Loucy (cell line): ENCODE results near the gene GRID2.

ENCODE experiments used
- H2AFZ ChIP-seq: fragments of 200-600 bp; sonication (generic); 2 replicates; pipeline ENCODE4 v1.6.0; 2016; ENCODE audit warnings: antibody characterized with exemption, mild to moderate bottlenecking, low read length, moderate library complexity
- H3F3A ChIP-seq: fragments of 200-600 bp; 2 replicates; pipeline ENCODE4 v1.6.0; 2016; ENCODE audit warnings: antibody characterized with exemption, low read depth, mild to moderate bottlenecking
- H3K27me3 ChIP-seq: fragments of 200-600 bp; sonication (generic); 2 replicates; pipeline ENCODE4 v1.6.1; 2014; ENCODE audit warnings: low read length, mild to moderate bottlenecking; ENCODE audit not compliant: insufficient read depth, poor library complexity, severe bottlenecking
- H3K36me3 ChIP-seq: fragments of 200-600 bp; sonication (generic); 2 replicates; pipeline ENCODE4 v1.6.1; 2016; ENCODE audit warnings: low read length; ENCODE audit not compliant: insufficient read depth
- H3K4me1 ChIP-seq: fragments of 200-600 bp; sonication (generic); 2 replicates; pipeline ENCODE4 v1.5.1; 2014; ENCODE audit warnings: low read length, mild to moderate bottlenecking; ENCODE audit not compliant: insufficient read depth, poor library complexity, severe bottlenecking
- H3K4me2 ChIP-seq: fragments of 200-600 bp; sonication (generic); 2 replicates; pipeline ENCODE4 v1.6.0; 2014; ENCODE audit warnings: antibody characterized with exemption, low read length, low read depth, mild to moderate bottlenecking; ENCODE audit not compliant: poor library complexity, severe bottlenecking
- H3K4me3 ChIP-seq: fragments of 200-600 bp; sonication (generic); 2 replicates; pipeline ENCODE4 v1.5.1; 2014; ENCODE audit warnings: low read length, mild to moderate bottlenecking, mixed read lengths; ENCODE audit not compliant: poor library complexity, severe bottlenecking
- H3K79me2 ChIP-seq: fragments of 200-600 bp; sonication (generic); 2 replicates; pipeline ENCODE4 v1.6.1; 2014; ENCODE audit warnings: low read length; ENCODE audit not compliant: insufficient read depth
- H3K9ac ChIP-seq: fragments of 200-600 bp; sonication (generic); 2 replicates; pipeline ENCODE4 v1.6.0; 2014; ENCODE audit warnings: mild to moderate bottlenecking, low read depth, low read length, moderate library complexity; ENCODE audit not compliant: poor library complexity, severe bottlenecking
- H3K9me2 ChIP-seq: fragments of 200-600 bp; sonication (generic); replicated peaks from 2 replicates; pipeline ENCODE4 v1.6.1; 2016; ENCODE audit warnings: low read depth, low read length, mixed read lengths
- H3K9me3 ChIP-seq: fragments of 200-600 bp; sonication (generic); 2 replicates; pipeline ENCODE4 v1.6.1; 2014; ENCODE audit warnings: mild to moderate bottlenecking, antibody characterized with exemption, low read length, low read depth; ENCODE audit not compliant: insufficient read depth
- H4K20me1 ChIP-seq: fragments of 200-600 bp; sonication (generic); 2 replicates; pipeline ENCODE4 v1.6.0; 2014; ENCODE audit warnings: antibody characterized with exemption, low read length, mild to moderate bottlenecking; ENCODE audit not compliant: insufficient read depth, poor library complexity, severe bottlenecking
- CTCF ChIP-seq: fragments of 200-600 bp; sonication (generic); conservative IDR thresholded peaks from 2 replicates; pipeline ENCODE4 v1.5.1; 2014; ENCODE audit warnings: mild to moderate bottlenecking, antibody characterized with exemption, low read length
- EZH2phosphoT487 ChIP-seq: fragments of 200-600 bp; IDR thresholded peaks from 2 replicates; pipeline ENCODE4 v1.6.1; 2018; ENCODE audit warnings: antibody characterized with exemption, mild to moderate bottlenecking, moderate library complexity, borderline replicate concordance

GRID2 gene

GRCh38 chr4:92262371-92262770, 41.4 kb upstream of the GRID2 start:
- no peak for TF ChIP-seq EZH2phosphoT487
- TF ChIP-seq CTCF: no peak
- Histone ChIP-seq H2AFZ (no peak overlapping the region), H3K9me2 (no peaks in the 10 kb centered on the region), H3K36me3 (no peaks in the 10 kb centered on the region), H3F3A (no peaks in the 10 kb centered on the region), H3K9me3 (no peaks in the 10 kb centered on the region), H3K27me3 (no peaks in the 10 kb centered on the region), H4K20me1 (no peaks in the 10 kb centered on the region), H3K79me2 (no peaks in the 10 kb centered on the region), H3K4me3 (no peak overlapping the region), H3K4me1 (no peaks in the 10 kb centered on the region), H3K4me2 (no peak overlapping the region), H3K9ac (no peak overlapping the region)

- H3K9ac ChIP-seq: no peak overlapping the region
- no peaks in the 10 kb centered on the region for H3K27me3 ChIP-seq
- no peak for TF ChIP-seq EZH2phosphoT487
- no peak for TF ChIP-seq CTCF
- no peaks in the 10 kb centered on the region for H3K9me3 ChIP-seq
- H3K4me3 ChIP-seq: no peak overlapping the region
- H3K4me2 ChIP-seq: no peak overlapping the region
- no peaks in the 10 kb centered on the region for H3K36me3 ChIP-seq
- H4K20me1 ChIP-seq: no peaks in the 10 kb centered on the region
- no peak overlapping the region for H2AFZ ChIP-seq
- H3K79me2 ChIP-seq: no peaks in the 10 kb centered on the region
- no peaks in the 10 kb centered on the region for H3K4me1 ChIP-seq
- no peaks in the 10 kb centered on the region for H3F3A ChIP-seq
- H3K9me2 ChIP-seq: no peaks in the 10 kb centered on the region
Observed at GRCh38 chr4:92263010-92263409, 40.8 kb upstream of the GRID2 start.

GRCh38 chr4:92263575-92263974, 40.2 kb upstream of the GRID2 start:
- Histone ChIP-seq H3K9me2 (no peaks in the 10 kb centered on the region), H3K36me3 (no peaks in the 10 kb centered on the region), H3K27me3 (no peaks in the 10 kb centered on the region), H3K79me2 (no peaks in the 10 kb centered on the region), H3K4me1 (no peaks in the 10 kb centered on the region), H3K9ac (no peak overlapping the region), H3F3A (no peaks in the 10 kb centered on the region), H4K20me1 (no peaks in the 10 kb centered on the region), H3K9me3 (no peaks in the 10 kb centered on the region), H3K4me3 (no peak overlapping the region), H3K4me2 (no peak overlapping the region), H2AFZ (no peak overlapping the region)
- TF ChIP-seq EZH2phosphoT487: no peak
- no peak for TF ChIP-seq CTCF
